K562 (cell line): ENCODE measurements around the gene ZFAND3. TPM values are rescaled to one million over a fixed set of nuclear protein-coding genes. Genes with fewer than 3 reads are reported as not detected.

Source experiments
- ATAC-seq: fragments of 200-7000 bp; cut with Tn5 transposase; 3 replicates; pipeline ENCODE4 v1.9.1; 2020; ENCODE audit warnings: moderate library complexity
- BruUV-seq: library from RNA; stranded (reverse); fragments of 400-500 nt; replicated peaks from 2 replicates; lab custom pipeline; 2021; lab: Mats Ljungman, UMichigan
- CTCF ChIA-PET: fragments of 300-600 bp; formaldehyde crosslinking; extraction: SDS; loops from one replicate; lab custom pipeline; 2021; ENCODE audit warnings: low intra/inter-chr PET ratio; lab: Yijun Ruan, JAX
- POLR2A ChIA-PET: fragments of 300-600, 350-650 bp; sonication (Branson Sonifier 250); formaldehyde crosslinking; extraction: SDS; loops from one replicate; lab custom pipeline; 2021; ENCODE audit warnings: antibody characterized with exemption, inconsistent platforms; lab: Yijun Ruan, JAX
- DNase-seq, 4 experiments: peaks; one replicate each; pipeline versions ENCODE4 v3.0.0 to v3.0.0-alpha.2; 2011 to 2018; ENCODE audit warnings: low spot score in 3 of 4, mixed read lengths in 3 of 4; ENCODE audit errors: extremely low read depth in 1 of 4
- FAIRE-seq: peaks from 2 replicates; lab custom pipeline; 2011; peaks lifted over from hg19 to GRCh38; lab: Jason Lieb, UNC
- H2AFZ ChIP-seq: 2 replicates; pipeline ENCODE4 v1.6.0; 2011; ENCODE audit warnings: low read depth, low read length, control low read depth, inconsistent platforms
- H3K27ac ChIP-seq: fragments of 200-600 bp; 3 replicates; pipeline ENCODE4 v1.8.0; 2011; ENCODE audit warnings: low read depth, mild to moderate bottlenecking, control low read depth, inconsistent platforms, low read length, moderate library complexity, mixed read lengths; ENCODE audit errors: extremely low read depth
- H3K27me3 ChIP-seq, 2 experiments: fragments of 300-600 bp in 1 of 2; 2 replicates in 1 of 2; 3 replicates in 1 of 2; pipeline versions ENCODE4 v1.6.0 to v1.8.0; 2011; ENCODE audit warnings: inconsistent platforms in 2 of 2, low read length in 2 of 2, mild to moderate bottlenecking in 1 of 2, mixed read lengths in 1 of 2, moderate library complexity in 1 of 2; ENCODE audit not compliant: control insufficient read depth in 2 of 2, insufficient read depth in 2 of 2
- H3K36me3 ChIP-seq: fragments of 300-600 bp; 3 replicates; pipeline ENCODE4 v1.8.0; 2011; ENCODE audit warnings: mild to moderate bottlenecking, low read length, inconsistent platforms; ENCODE audit not compliant: control insufficient read depth, insufficient read depth
- H3K4me1 ChIP-seq, 2 experiments: fragments of 200-600 bp in 1 of 2; replicated peaks in 1 of 2; 2 replicates in 1 of 2; 3 replicates in 1 of 2; pipeline versions ENCODE4 v1.5.1 to v1.8.0; 2011; ENCODE audit warnings: inconsistent platforms in 2 of 2, low read length in 2 of 2, mild to moderate bottlenecking in 1 of 2, mixed read lengths in 1 of 2, moderate library complexity in 1 of 2; ENCODE audit not compliant: control insufficient read depth in 2 of 2, insufficient read depth in 2 of 2
- H3K4me2 ChIP-seq: 2 replicates; pipeline ENCODE4 v1.6.1; 2011; ENCODE audit warnings: low read length, control low read depth, inconsistent platforms, mixed read lengths; ENCODE audit not compliant: insufficient read depth
- H3K4me3 ChIP-seq: fragments of 200-600 bp; sonication (generic), shearing (Covaris generic); 2 replicates; pipeline ENCODE4 v1.5.1; 2016; ENCODE audit warnings: control low read depth, inconsistent platforms
- H3K79me2 ChIP-seq: fragments of 200-600 bp; 3 replicates; pipeline ENCODE4 v1.8.0; 2011; ENCODE audit warnings: low read length, inconsistent platforms; ENCODE audit not compliant: control insufficient read depth, insufficient read depth
- H3K9ac ChIP-seq, 2 experiments: 2 replicates each; pipeline versions ENCODE4 v1.6.0 to v1.6.1; 2011; ENCODE audit warnings: low read depth in 2 of 2, low read length in 2 of 2, control low read depth in 1 of 2, inconsistent platforms in 1 of 2, mild to moderate bottlenecking in 1 of 2, mixed read lengths in 1 of 2; ENCODE audit not compliant: insufficient read depth in 1 of 2
- H3K9me1 ChIP-seq: one replicate; pipeline ENCODE4 v1.6.0; 2011; ENCODE audit warnings: inconsistent platforms, mild to moderate bottlenecking, low read length, moderate library complexity; ENCODE audit not compliant: control insufficient read depth, insufficient read depth
- H3K9me3 ChIP-seq: replicated peaks from 2 replicates; pipeline ENCODE4 v1.5.1; 2011; ENCODE audit warnings: low read depth, low read length, inconsistent platforms; ENCODE audit not compliant: control insufficient read depth, insufficient read depth
- H4K20me1 ChIP-seq: replicated peaks from 2 replicates; pipeline ENCODE4 v1.6.1; 2011; ENCODE audit warnings: low read length, inconsistent platforms, mixed read lengths; ENCODE audit not compliant: control insufficient read depth, insufficient read depth
- ADNP ChIP-seq: fragments of 200-800 bp; sonication (Bioruptor generic); IDR thresholded peaks from 2 replicates; pipeline ENCODE4 v1.6.1; 2016; ENCODE audit warnings: missing genetic modification characterization, missing compliant biosample characterization
- ATF2 ChIP-seq: sonication (generic); formaldehyde crosslinking; IDR thresholded peaks from 2 replicates; pipeline ENCODE4 v1.8.1; 2022; ENCODE audit warnings: missing genetic modification reagents
- BRF1 ChIP-seq: IDR thresholded peaks from 3 replicates; pipeline ENCODE4 v1.6.1; 2011; ENCODE audit warnings: borderline replicate concordance, mild to moderate bottlenecking; ENCODE audit not compliant: insufficient read length; ENCODE audit errors: extremely low read depth
- CEBPB ChIP-seq: fragments of 450-650 bp; IDR thresholded peaks from 2 replicates; pipeline ENCODE4 v1.6.1; 2016; ENCODE audit warnings: missing genetic modification characterization, missing compliant biosample characterization
- HES1 ChIP-seq: fragments of 450-650 bp; IDR thresholded peaks from 2 replicates; pipeline ENCODE4 v1.6.1; 2016; ENCODE audit warnings: low read depth, mild to moderate bottlenecking, moderate library complexity
- KDM1A ChIP-seq, 2 experiments: fragments of 450-650 bp; IDR thresholded peaks; 2 replicates each; pipeline ENCODE4 v1.6.1; 2016; ENCODE audit warnings: mild to moderate bottlenecking in 2 of 2
- L3MBTL2 ChIP-seq: fragments of 450-650 bp; IDR thresholded peaks from 2 replicates; pipeline ENCODE4 v1.6.1; 2016; ENCODE audit warnings: mild to moderate bottlenecking, moderate library complexity
- MEF2D ChIP-seq: conservative IDR thresholded peaks from 2 replicates; pipeline ENCODE4 v1.6.1; 2016; ENCODE audit warnings: low read depth, missing genetic modification characterization, missing compliant biosample characterization
- NCOA4 ChIP-seq: fragments of 450-650 bp; IDR thresholded peaks from 2 replicates; pipeline ENCODE4 v1.6.1; 2018; ENCODE audit warnings: mild to moderate bottlenecking; ENCODE audit not compliant: partially characterized antibody
- NUFIP1 ChIP-seq: fragments of 450-650 bp; IDR thresholded peaks from 2 replicates; pipeline ENCODE4 v1.6.1; 2018; ENCODE audit not compliant: partially characterized antibody
- PHF8 ChIP-seq: fragments of 200-600 bp; sonication (generic); IDR thresholded peaks from 2 replicates; pipeline ENCODE4 v1.6.1; 2012; ENCODE audit warnings: mixed run types, mild to moderate bottlenecking, inconsistent platforms, low read length, moderate library complexity, borderline replicate concordance
- PRDM10 ChIP-seq: fragments of 450-650 bp; IDR thresholded peaks from 2 replicates; pipeline ENCODE4 v1.6.1; 2018; ENCODE audit not compliant: partially characterized antibody
- RBBP5 ChIP-seq: fragments of 200-600 bp; sonication (generic); IDR thresholded peaks from 2 replicates; pipeline ENCODE4 v1.6.1; 2012; ENCODE audit warnings: borderline replicate concordance, mild to moderate bottlenecking, low read length, control low read depth, inconsistent platforms; ENCODE audit not compliant: insufficient read depth, poor library complexity, severe bottlenecking
- RBM25 ChIP-seq: fragments of 200-400 bp; formaldehyde crosslinking; IDR thresholded peaks from 2 replicates; pipeline ENCODE4 v1.6.1; 2018; ENCODE audit warnings: low read length, low read depth, moderate library complexity; ENCODE audit not compliant: severe bottlenecking
- STAG1 ChIP-seq: sonication (generic); formaldehyde crosslinking; IDR thresholded peaks from 2 replicates; pipeline ENCODE4 v1.5.0; 2020; ENCODE audit warnings: missing genetic modification reagents, borderline replicate concordance
- TAF7 ChIP-seq: fragments of 450-650 bp; IDR thresholded peaks from 2 replicates; pipeline ENCODE4 v1.6.1; 2016; ENCODE audit warnings: missing genetic modification characterization, missing compliant biosample characterization
- ZBTB43 ChIP-seq: sonication (generic); formaldehyde crosslinking; IDR thresholded peaks from 2 replicates; pipeline ENCODE4 v1.8.0; 2023; ENCODE audit warnings: mild to moderate bottlenecking, missing genetic modification reagents
- ZNF77 ChIP-seq: fragments of 250-450 bp; sonication (Bioruptor Pico); IDR thresholded peaks from 2 replicates; pipeline ENCODE4 v1.5.0; 2020
- in situ Hi-C: fragments of 300-500 bp; cut with MboI; formaldehyde crosslinking; loops from 4 replicates; pipeline ENCODE4 v1.15.0; 2018; ENCODE audit warnings: inconsistent platforms, mixed read lengths
- intact Hi-C: fragments of 100-400 bp; cut with micrococcal nuclease; formaldehyde crosslinking; loops from 2 replicates; pipeline ENCODE4 v1.14.2; 2022
- polyA plus RNA-seq, 8 experiments: library from polyadenylated mRNA; depleted of rRNA in 4 of 8; stranded (reverse) in 5 of 8; unstranded in 3 of 8; fragments of >200 nt; fragmentation: Nextera tagmentation in 2 of 8; fragmentation: Illumina TruSeq in 1 of 8; extraction: Ambion mirVana in 2 of 8; extraction: Trizol in 1 of 8; gene quantifications; 2 replicates each; pipeline versions ENCODE4 v1.2.1 to v1.2.3, GENCODE V29; 2011 to 2014; ENCODE audit warnings: inconsistent platforms in 1 of 8, missing spikeins in 1 of 8
- total RNA-seq, 7 experiments: library from RNA; depleted of rRNA in 6 of 7; stranded (reverse); fragments of >200 nt in 6 of 7; fragmentation: Illumina TruSeq in 2 of 7; extraction: Trizol in 2 of 7; gene quantifications; 2 replicates each; pipeline versions ENCODE4 v1.2.1 to v1.2.3, GENCODE V29; 2011 to 2021; ENCODE audit warnings: low replicate concordance in 1 of 7

Gene ZFAND3
- total and polyA plus RNA-seq, 9 of the 15 experiments (the other 6 are each of a cell fraction or from before 2014, with no cell fraction given), result 0.81 to 26.6 (median 11.8) TPM

GRCh38 chr6:37938909-37939308 is 119.4 kb downstream of the ZFAND3 start:
- TF ChIP-seq KDM1A (IDR thresholded peaks at IDR 0.05), result no peak
- no peak for TF ChIP-seq ATF2
- TF ChIP-seq ADNP (tag), result no peak
- no peak for TF ChIP-seq BRF1
- no peak for TF ChIP-seq HES1
- TF ChIP-seq ZNF77 (CRISPR knock-in tag), result no peak
- no peak for TF ChIP-seq NUFIP1
- no peak for TF ChIP-seq STAG1 (CRISPR knock-in tag)
- no peak for TF ChIP-seq MEF2D (tag)
- no peak for TF ChIP-seq RBM25
- no peak for TF ChIP-seq TAF7
- no peak for TF ChIP-seq ZBTB43 (CRISPR knock-in tag)
- TF ChIP-seq PRDM10, result no peak
- TF ChIP-seq PHF8, result no peak
- no peak for TF ChIP-seq RBBP5
- TF ChIP-seq NCOA4, result no peak
- no peak for TF ChIP-seq L3MBTL2
- TF ChIP-seq CEBPB, result no peak
- no peaks in the 10 kb centered on the region for H3K4me1 ChIP-seq
- FAIRE-seq (no peak), ATAC-seq (no peak), DNase-seq (no peak)
- H3K9ac ChIP-seq, result no peak overlapping the region
- H3K9me1 ChIP-seq, result no peaks in the 10 kb centered on the region
- H3K9me3 ChIP-seq, result no peaks in the 10 kb centered on the region
- ChIA-PET POLR2A (no interaction called here), CTCF (no interaction called here)
- no peak overlapping the region for H3K27ac ChIP-seq
- H3K27me3 ChIP-seq, result no peaks in the 10 kb centered on the region
- H3K36me3 ChIP-seq, result no peaks in the 10 kb centered on the region
- no peaks in the 10 kb centered on the region for H3K79me2 ChIP-seq
- 0 out of 2 replicates have a peak, but pooled peaks cover 4% of the 10 kb centered on the region for H4K20me1 ChIP-seq
- H3K4me2 ChIP-seq, result no peak overlapping the region
- BruUV-seq, result no TSS peak
- intact Hi-C loops, result no loop called here
- no peak overlapping the region for H3K4me3 ChIP-seq
- in situ Hi-C loops, result no loop called here
- no peak overlapping the region for H2AFZ ChIP-seq
